ENCODE results near the gene CADM1.

- TF ChIP-seq TCF12 (IDR thresholded peaks at IDR 0.05; ENCODE audit: low read depth, low read length) (no peak), YY1 (IDR thresholded peaks at IDR 0.05; ENCODE audit: low read depth, low read length) (no peak), RBBP5 (conservative IDR thresholded peaks at IDR 0.05) (no peak), CUX1 (IDR thresholded peaks at IDR 0.05; ENCODE audit: insufficient replicate concordance, low read depth, low read length) (no peak)
- TF ChIP-seq, protein P1, sequence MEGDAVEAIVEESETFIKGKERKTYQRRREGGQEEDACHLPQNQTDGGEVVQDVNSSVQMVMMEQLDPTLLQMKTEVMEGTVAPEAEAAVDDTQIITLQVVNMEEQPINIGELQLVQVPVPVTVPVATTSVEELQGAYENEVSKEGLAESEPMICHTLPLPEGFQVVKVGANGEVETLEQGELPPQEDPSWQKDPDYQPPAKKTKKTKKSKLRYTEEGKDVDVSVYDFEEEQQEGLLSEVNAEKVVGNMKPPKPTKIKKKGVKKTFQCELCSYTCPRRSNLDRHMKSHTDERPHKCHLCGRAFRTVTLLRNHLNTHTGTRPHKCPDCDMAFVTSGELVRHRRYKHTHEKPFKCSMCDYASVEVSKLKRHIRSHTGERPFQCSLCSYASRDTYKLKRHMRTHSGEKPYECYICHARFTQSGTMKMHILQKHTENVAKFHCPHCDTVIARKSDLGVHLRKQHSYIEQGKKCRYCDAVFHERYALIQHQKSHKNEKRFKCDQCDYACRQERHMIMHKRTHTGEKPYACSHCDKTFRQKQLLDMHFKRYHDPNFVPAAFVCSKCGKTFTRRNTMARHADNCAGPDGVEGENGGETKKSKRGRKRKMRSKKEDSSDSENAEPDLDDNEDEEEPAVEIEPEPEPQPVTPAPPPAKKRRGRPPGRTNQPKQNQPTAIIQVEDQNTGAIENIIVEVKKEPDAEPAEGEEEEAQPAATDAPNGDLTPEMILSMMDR (IDR thresholded peaks at IDR 0.05 in 2 of 3, conservative IDR thresholded peaks at IDR 0.05 in 1 of 3; ENCODE audit: control insufficient read depth in 2 of 3, extremely low read depth in 1 of 3, insufficient read depth in 1 of 3, low read depth in 3 of 3, low read length in 3 of 3): no peak
Observed at GRCh38 chr11:115481528-115481927, 22.7 kb downstream of the CADM1 start.
